GM19463 (cell line): Measurements from ENCODE around the gene ZBTB46.
"Not testable (repeated sequence)": the region's sequence is repeated elsewhere in the genome, so short reads cannot be mapped to it uniquely, and the experiment has no call there.

Source experiments
- ATAC-seq: cut with Tn5 transposase; IDR thresholded peaks from one replicate; pipeline ENCODE4 v1.9.1; 2021; ENCODE audit warnings: mild to moderate bottlenecking, moderate library complexity; ENCODE audit not compliant: unreplicated experiment

Gene ZBTB46

DNA sequence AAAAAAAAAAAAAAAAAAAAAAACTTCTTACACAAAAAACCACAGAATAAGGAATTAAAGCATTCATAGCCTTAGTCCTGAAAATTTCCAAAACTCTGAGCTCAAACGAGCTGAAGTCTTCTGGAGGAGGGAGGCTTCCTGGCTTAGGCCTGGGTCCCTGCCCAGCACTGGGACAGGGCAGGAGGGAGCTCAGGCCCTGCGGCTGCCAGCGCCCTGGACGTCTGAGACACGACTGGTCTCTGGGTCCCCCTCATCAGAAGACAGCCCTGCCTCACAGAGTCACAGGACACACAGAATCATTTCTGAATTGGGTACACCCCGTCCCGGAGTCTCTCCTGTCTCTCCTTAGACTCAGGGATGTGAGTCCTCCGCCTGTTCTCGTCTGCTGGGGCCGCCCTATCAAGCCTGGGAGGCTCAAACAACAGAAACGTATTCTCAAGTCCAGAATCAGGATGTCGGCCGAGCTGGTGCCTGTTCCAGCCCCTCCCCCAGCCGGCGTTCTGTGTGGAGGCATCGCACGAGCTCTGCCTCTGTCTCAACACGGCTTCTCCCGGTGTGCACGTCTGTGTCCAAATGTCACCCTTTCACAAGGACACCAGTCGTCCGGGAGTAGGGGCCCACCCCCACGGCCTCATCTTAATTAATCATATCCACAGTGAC, 39.4 kb downstream of the ZBTB46 start:
- ATAC-seq = no peak

- ATAC-seq = no peak
These were observed 40.4 kb downstream of the ZBTB46 start for GRCh38 chr20:63790572-63791168.

DNA sequence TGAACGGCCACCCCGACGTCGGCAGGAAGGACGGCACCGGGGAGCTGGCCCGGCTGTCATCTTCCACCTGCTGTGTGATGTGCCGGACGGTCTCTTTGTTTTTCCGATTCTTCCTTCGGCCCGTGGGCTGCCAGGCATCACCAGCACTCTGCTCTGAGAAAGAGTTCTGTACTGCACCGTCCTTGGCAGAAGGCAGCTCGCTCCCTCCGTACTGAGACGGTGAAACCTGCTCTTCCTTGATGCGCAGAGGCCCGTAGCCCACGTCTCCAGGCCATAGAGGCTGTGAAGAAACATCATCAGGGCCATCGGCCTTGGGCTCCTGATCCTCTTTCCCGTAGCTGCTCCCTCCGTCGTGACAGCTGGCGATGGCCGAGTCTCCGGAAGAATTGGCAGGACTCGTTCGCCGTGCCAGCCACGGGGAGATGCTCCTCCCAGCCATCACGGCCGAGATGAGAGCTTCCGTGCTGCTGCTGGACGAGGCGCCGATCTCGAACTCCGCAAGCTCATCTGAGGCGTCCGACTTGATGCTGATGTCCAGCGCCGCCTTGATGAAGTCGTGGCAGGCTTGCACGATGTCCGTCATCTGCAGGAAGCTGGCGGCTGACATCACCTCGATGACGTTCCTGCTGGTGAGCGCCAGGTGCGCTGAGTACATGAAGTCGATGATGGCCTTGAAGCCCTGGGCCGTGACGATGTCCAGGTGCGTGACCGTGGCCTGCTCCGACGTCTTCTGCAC, 41.1 kb downstream of the ZBTB46 start:
- ATAC-seq = no peak

- no peak for ATAC-seq
These were observed 43.3 kb downstream of the ZBTB46 start for GRCh38 chr20:63787749-63788148.

DNA sequence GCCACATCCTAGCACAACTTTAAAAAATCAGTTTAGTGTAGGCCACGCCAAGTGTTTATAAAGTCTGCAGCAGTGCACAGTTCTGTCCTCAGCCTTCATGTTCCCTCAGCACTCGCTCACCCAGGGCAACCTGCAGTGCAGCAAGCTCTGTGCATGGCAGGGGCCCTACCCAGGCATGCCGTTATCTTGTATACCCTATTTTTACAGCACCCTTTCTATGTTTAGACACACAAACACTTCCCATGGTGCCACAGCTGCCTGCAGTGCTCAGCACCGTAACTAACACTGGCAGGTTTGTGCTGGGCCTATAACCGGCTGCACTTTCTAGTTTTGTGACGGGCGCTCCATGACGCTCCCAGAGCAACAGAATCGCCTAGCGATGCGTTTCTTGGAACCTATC, 43.8 kb downstream of the ZBTB46 start:
- no peak for ATAC-seq

DNA sequence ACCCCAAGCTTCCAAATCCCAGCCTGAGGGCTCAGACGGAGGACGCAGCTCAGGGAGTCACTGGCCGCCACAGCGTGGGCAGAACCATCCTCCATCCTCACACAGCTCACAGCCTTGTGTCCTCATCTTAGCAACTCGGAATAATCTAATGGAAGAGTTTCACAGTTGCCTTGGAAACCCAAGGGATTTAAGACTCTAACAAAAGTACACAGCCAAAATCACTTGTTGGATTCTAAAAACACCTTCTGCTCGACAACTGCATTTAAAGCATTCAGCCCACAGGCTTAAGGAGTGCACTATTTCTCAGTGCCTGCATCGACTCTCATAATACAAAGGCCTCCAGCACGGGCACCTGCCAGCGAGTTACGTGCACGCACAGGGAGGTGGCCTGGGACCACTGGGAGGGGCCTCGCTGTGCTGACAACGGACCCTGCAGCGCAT, 45.4 kb downstream of the ZBTB46 start:
- ATAC-seq = no peak

DNA sequence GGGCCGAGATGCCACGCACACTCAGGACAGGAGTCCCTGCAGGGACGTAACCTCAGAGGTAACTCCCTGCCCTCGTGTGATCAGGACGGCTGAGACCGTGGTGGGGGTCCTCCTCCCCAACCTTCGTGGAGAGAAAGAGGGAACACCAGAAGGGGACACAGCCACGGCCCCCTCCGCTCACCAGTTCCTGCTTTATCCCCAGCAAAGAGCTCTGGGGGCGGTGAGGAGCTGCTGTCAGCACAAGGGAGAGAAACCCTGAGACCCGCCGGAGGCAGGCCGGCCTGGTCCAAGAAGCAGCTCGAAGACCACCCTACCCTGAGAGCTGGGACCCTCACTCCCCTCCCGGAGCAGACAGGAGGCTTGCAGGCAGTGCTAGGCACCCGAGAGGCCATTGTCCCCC, 47.1 kb downstream of the ZBTB46 start:
- no peak for ATAC-seq

DNA sequence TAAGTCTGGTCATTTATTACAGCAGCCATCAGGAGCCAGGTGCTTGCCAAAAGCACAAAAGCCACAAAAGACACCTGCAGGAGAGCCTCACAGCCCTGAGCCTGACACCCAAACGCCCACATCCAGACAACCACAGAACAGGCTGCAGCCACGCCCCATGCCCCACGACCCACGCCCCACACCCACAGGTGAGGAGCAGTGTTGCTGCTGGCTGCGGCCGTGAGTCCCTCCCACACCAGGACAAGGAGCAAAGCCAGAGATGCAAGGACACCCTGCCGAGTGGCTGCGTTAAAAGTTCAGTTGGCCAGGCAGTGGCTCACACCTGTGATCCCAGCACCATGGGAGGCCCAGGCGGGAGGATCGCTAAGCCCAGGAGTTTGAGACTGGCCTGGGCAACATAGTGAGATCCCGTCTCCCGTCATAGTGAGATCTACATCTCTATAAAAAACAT, 48.5 kb downstream of the ZBTB46 start:
- no peak for ATAC-seq

DNA sequence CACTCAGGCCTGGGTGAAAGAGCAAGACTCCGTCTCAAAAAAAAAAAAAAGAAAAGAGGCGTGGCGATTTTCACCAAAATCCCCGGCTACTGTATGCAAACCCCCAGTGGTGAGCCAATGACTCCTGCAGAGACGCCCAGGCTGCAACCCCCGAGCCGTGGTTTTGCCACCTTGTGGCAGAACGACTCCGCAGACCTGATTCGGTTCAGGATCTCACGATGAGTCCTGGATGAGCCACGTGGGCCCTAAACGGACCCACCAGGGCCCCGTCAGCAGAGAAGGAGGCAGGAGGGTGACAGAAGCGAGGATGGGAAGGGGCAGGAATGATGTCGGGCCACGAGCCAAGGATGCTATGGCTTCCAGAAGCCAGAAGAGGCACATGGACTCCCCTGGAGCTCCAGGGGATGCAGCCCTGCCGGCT, 49.0 kb downstream of the ZBTB46 start:
- ATAC-seq = no peak

DNA sequence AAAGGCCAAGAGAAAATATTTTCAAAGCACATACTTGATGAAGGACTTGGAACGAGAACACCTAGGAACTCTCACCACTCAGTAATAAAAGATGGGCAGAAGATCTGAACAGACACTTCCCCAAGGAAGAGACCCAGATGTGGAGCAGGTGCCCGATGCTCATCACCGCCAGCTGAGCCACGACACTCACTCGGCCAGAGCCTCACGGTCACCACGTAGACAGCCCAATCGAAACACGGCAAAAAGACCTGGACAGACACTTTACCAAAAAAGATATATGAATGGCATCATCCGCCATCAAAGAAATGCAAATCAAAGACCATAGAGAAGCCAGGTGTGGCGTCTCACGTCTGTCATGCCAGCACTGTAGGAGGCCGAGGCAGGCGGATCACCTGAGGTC, 49.9 kb downstream of the ZBTB46 start:
- no peak for ATAC-seq

DNA sequence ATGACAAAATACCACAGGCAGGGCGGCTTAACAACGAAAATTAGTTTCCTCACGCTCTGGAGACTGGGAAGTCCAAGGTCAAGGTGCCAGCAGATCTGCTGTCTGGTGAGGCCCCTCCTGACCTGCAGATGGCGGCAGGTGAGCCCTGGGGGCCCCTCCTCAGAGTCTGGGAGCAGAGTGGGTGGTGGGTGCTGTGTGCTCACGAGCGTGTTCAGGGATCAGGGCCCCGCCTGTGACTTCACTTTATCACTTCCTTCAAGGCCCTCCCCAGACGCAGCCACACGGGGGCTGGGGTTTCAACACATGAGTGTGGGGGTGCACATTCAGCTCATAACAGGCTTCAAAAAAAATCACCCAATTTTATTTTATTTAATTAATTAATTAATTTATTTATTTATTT, 52.2 kb downstream of the ZBTB46 start:
- no peak for ATAC-seq

- no peak for ATAC-seq
These were observed 52.9 kb downstream of the ZBTB46 start for GRCh38 chr20:63778034-63778752.

DNA sequence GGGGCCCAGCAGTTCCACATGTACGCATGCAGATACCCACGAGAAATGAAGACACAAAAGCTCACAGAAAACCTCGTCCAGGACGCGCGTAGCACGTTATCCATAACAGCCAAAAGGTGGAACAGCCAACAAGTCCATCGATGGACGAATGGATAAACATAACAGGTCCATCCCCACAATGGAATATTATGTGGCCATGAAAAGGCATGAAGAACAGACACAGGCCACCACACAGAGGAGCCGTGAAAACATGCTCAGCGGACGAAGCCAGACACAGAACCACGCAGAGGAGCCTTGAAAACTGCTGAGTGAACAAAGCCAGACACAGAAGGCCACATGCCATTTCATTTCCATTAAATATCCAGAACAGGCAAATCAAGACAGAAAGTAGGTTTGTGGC, 53.5 kb downstream of the ZBTB46 start:
- no peak for ATAC-seq

GRCh38 chr20:63776875-63777274, 54.2 kb downstream of the ZBTB46 start:
- ATAC-seq = not testable (repeated sequence)

GRCh38 chr20:63775096-63775978, 55.7 kb downstream of the ZBTB46 start:
- no peak for ATAC-seq

GRCh38 chr20:63774306-63774705, 56.8 kb downstream of the ZBTB46 start:
- no peak for ATAC-seq

GRCh38 chr20:63773571-63774241, 57.4 kb downstream of the ZBTB46 start:
- no peak for ATAC-seq

DNA sequence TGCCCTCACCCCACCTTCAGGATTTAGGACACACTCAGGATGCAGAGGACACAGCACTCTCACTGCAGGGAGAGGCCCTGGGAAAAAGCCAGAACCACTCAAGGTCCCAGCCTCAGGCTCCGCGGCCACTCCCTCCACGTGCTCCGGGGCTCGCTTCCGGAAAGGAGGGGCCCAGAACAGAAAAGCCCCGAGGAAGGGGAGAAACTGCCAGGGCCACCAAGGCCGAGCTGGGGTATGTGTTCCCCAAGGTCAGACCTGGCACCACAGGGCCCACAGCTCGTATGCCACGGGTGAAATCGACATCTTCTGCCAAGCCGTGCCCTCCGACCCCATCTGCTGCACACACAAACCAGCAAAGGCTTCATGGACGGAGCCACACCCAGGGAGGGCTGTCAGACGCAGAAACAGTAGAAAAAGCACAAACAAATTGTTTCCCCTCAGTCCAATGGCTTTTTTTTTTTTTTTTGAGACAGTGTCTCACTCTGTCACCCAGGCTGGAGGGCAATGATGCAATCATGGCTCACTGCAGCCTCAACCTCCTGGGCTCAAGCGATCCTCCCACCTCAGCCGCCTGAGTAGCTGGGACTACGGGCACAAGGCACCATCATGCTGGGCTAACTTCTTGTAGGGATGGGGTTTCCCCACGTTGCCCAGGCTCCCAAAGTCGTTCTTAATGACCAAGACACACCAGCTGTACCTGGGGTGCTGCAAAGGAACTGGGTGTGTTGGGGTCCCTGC, 58.1 kb downstream of the ZBTB46 start:
- ATAC-seq = no peak

DNA sequence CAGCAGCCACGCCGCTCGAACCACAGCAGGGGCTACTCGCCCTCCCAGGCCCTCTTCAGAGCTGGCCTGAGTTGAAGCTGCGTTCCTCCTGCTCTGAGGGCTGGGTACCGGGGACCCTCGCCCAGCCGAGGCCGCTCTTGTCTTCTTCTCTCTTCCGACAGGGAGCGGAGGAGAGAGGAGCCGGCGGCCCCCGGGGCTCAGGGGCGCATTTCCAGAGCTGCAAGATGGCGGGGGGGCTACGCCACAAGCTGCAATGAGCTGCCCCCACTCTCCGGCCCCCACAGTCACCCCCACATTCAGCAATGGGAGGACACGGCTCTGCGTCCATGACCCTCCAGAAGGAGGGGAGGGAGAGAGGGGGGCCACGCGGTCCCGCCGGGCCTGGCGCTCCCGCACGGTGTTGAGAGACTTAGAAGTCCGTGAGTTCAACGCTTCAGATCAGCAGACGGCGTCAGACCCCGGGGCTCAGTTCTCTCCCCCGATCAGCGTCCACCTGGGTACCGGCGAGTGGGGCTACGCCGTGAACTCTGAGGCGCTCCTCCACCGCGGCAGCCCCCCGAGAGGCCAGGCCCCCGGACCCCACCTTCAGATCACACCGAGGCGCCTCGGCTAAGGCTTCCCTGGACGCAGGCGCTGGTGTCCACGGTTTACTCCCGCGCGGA, 59.9 kb downstream of the ZBTB46 start:
- no peak for ATAC-seq
